H1 (cell line): ENCODE measurements around the gene ZNF619. TPM values are rescaled to one million over a fixed set of nuclear protein-coding genes. Genes with fewer than 3 reads are reported as not detected.

Experiments
- CTCF ChIA-PET: fragments of 300-600 bp; sonication (Branson Sonifier 250); formaldehyde crosslinking; loops from one replicate; lab custom pipeline; 2021; ENCODE audit not compliant: partially characterized antibody; lab: Charles Lee
- POLR2A ChIA-PET: fragments of 300-600 bp; sonication (Branson Sonifier 250); formaldehyde crosslinking; loops from one replicate; lab custom pipeline; 2021; ENCODE audit warnings: inconsistent platforms; ENCODE audit not compliant: partially characterized antibody; lab: Charles Lee
- DNase-seq, 2 experiments: peaks; one replicate each; pipeline versions ENCODE4 v3.0.0 to v3.0.0-alpha.2; 2010 to 2022; ENCODE audit warnings: low spot score in 2 of 2, low read depth in 1 of 2, mixed read lengths in 1 of 2
- FAIRE-seq: peaks from 2 replicates; lab custom pipeline; 2011; peaks lifted over from hg19 to GRCh38; lab: Jason Lieb, UNC
- H2AFZ ChIP-seq: 2 replicates; pipeline ENCODE4 v1.8.1; 2012; ENCODE audit warnings: low read length, inconsistent platforms
- H2AK5ac ChIP-seq: 2 replicates; pipeline ENCODE4 v1.6.1; 2013; ENCODE audit warnings: low read depth, low read length
- H2BK120ac ChIP-seq: replicated peaks from 2 replicates; pipeline ENCODE3; 2013; ENCODE audit warnings: low read depth, low read length, inconsistent platforms
- H2BK12ac ChIP-seq: 2 replicates; pipeline ENCODE4 v1.6.1; 2013; ENCODE audit warnings: low read depth, low read length
- H2BK15ac ChIP-seq: 2 replicates; pipeline ENCODE4 v1.6.1; 2013; ENCODE audit warnings: low read length
- H2BK20ac ChIP-seq: 2 replicates; pipeline ENCODE4 v1.6.1; 2013; ENCODE audit warnings: low read length
- H2BK5ac ChIP-seq: 2 replicates; pipeline ENCODE4 v1.6.1; 2013; ENCODE audit warnings: low read depth, low read length
- H3K14ac ChIP-seq: 2 replicates; pipeline ENCODE4 v1.6.1; 2013; ENCODE audit warnings: inconsistent platforms; ENCODE audit not compliant: insufficient read length
- H3K18ac ChIP-seq: 2 replicates; pipeline ENCODE4 v1.6.1; 2013; ENCODE audit warnings: low read length; ENCODE audit errors: extremely low read depth
- H3K23ac ChIP-seq: 2 replicates; pipeline ENCODE4 v1.6.1; 2013; ENCODE audit warnings: inconsistent platforms; ENCODE audit not compliant: insufficient read length
- H3K23me2 ChIP-seq: 2 replicates; pipeline ENCODE4 v1.6.1; 2013; ENCODE audit warnings: low read depth, low read length
- H3K27ac ChIP-seq: 2 replicates; pipeline ENCODE4 v1.6.1; 2011; ENCODE audit warnings: low read depth, low read length, inconsistent platforms
- H3K27me3 ChIP-seq, 4 experiments: replicated peaks in 1 of 4; 1 replicate in 1 of 4; 2 replicates in 3 of 4; pipeline versions ENCODE4 v1.6.1 to v1.8.1; 2011 to 2013; ENCODE audit warnings: low read length in 3 of 4, mild to moderate bottlenecking in 3 of 4, inconsistent platforms in 2 of 4, mixed read lengths in 2 of 4, moderate library complexity in 1 of 4; ENCODE audit not compliant: control insufficient read depth in 3 of 4, insufficient read depth in 3 of 4; ENCODE audit errors: extremely low read depth in 1 of 4
- H3K36me3 ChIP-seq, 4 experiments: 2 replicates each; pipeline versions ENCODE4 v1.6.1 to v1.8.1; 2011 to 2013; ENCODE audit warnings: mild to moderate bottlenecking in 4 of 4, low read length in 3 of 4, moderate library complexity in 2 of 4, control low read depth in 1 of 4, inconsistent platforms in 1 of 4; ENCODE audit not compliant: insufficient read depth in 4 of 4, control insufficient read depth in 2 of 4
- H3K4ac ChIP-seq: replicated peaks from 2 replicates; pipeline ENCODE3; 2013; ENCODE audit warnings: low read length, low read depth, mixed read lengths, inconsistent platforms; ENCODE audit not compliant: insufficient read length
- H3K4me1 ChIP-seq, 4 experiments: replicated peaks in 1 of 4; 1 replicate in 1 of 4; 2 replicates in 3 of 4; pipeline versions ENCODE4 v1.6.1 to v1.8.1; 2011 to 2013; ENCODE audit warnings: low read length in 3 of 4, inconsistent platforms in 2 of 4, mixed read lengths in 1 of 4; ENCODE audit not compliant: insufficient read depth in 4 of 4, control insufficient read depth in 3 of 4
- H3K4me2 ChIP-seq, 2 experiments: 2 replicates each; pipeline versions ENCODE4 v1.6.1 to v1.8.1; 2011 to 2013; ENCODE audit warnings: low read depth in 2 of 2, low read length in 2 of 2, control low read depth in 1 of 2, inconsistent platforms in 1 of 2, mild to moderate bottlenecking in 1 of 2; ENCODE audit not compliant: insufficient read depth in 1 of 2
- H3K4me3 ChIP-seq, 4 experiments: fragments of 200-600, 300-600 bp in 1 of 4; sonication (generic), shearing (Covaris generic), sonication (Bioruptor Twin) in 1 of 4; 2 replicates each; pipeline versions ENCODE4 v1.5.1 to v1.8.1; 2011 to 2016; ENCODE audit warnings: low read length in 4 of 4, low read depth in 3 of 4, control low read depth in 2 of 4, inconsistent platforms in 2 of 4, mild to moderate bottlenecking in 2 of 4, mixed read lengths in 1 of 4, moderate library complexity in 1 of 4; ENCODE audit not compliant: insufficient read depth in 2 of 4; ENCODE audit errors: extremely low read depth in 1 of 4
- H3K56ac ChIP-seq: replicated peaks from 2 replicates; pipeline ENCODE3; 2013; ENCODE audit warnings: low read depth, mild to moderate bottlenecking, mixed read lengths, low read length, inconsistent platforms; ENCODE audit not compliant: insufficient read length
- H3K79me1 ChIP-seq: 2 replicates; pipeline ENCODE4 v1.6.1; 2013; ENCODE audit warnings: low read depth, low read length, control low read depth
- H3K79me2 ChIP-seq, 2 experiments: 2 replicates each; pipeline versions ENCODE4 v1.6.1 to v1.8.1; 2012 to 2013; ENCODE audit warnings: low read length in 2 of 2, mild to moderate bottlenecking in 2 of 2, inconsistent platforms in 1 of 2; ENCODE audit not compliant: insufficient read depth in 2 of 2, control insufficient read depth in 1 of 2
- H3K9ac ChIP-seq, 4 experiments: replicated peaks in 1 of 4; 1 replicate in 1 of 4; 2 replicates in 3 of 4; pipeline versions ENCODE4 v1.6.1 to v1.8.1; 2011 to 2013; ENCODE audit warnings: low read depth in 3 of 4, low read length in 3 of 4, control low read depth in 2 of 4, mild to moderate bottlenecking in 2 of 4, moderate library complexity in 2 of 4, inconsistent platforms in 1 of 4; ENCODE audit errors: extremely low read depth in 1 of 4
- H3K9me3 ChIP-seq, 2 experiments: 2 replicates each; pipeline versions ENCODE4 v1.6.1 to v1.8.1; 2012 to 2013; ENCODE audit warnings: mild to moderate bottlenecking in 2 of 2, moderate library complexity in 2 of 2, control low read depth in 1 of 2, inconsistent platforms in 1 of 2, low read depth in 1 of 2, low read length in 1 of 2, mixed read lengths in 1 of 2; ENCODE audit not compliant: insufficient read depth in 2 of 2
- H4K20me1 ChIP-seq, 2 experiments: replicated peaks in 1 of 2; 2 replicates each; pipeline versions ENCODE3 to v1.8.1; 2011 to 2013; ENCODE audit warnings: inconsistent platforms in 2 of 2, low read length in 2 of 2, mild to moderate bottlenecking in 1 of 2; ENCODE audit not compliant: insufficient read depth in 2 of 2, control insufficient read depth in 1 of 2
- H4K5ac ChIP-seq: 2 replicates; pipeline ENCODE4 v1.6.1; 2013; ENCODE audit warnings: low read length, low read depth, mixed read lengths, inconsistent platforms; ENCODE audit not compliant: insufficient read length
- H4K8ac ChIP-seq: 2 replicates; pipeline ENCODE4 v1.8.0; 2013; ENCODE audit warnings: mild to moderate bottlenecking, moderate library complexity, low read length, inconsistent platforms; ENCODE audit not compliant: insufficient read depth; ENCODE audit errors: extremely low read depth
- H4K91ac ChIP-seq: replicated peaks from 2 replicates; pipeline ENCODE3; 2013; ENCODE audit warnings: low read length, mixed read lengths, inconsistent platforms; ENCODE audit not compliant: insufficient read length
- CBX5 ChIP-seq: fragments of 300-800, 300-1000 bp; sonication (generic); IDR thresholded peaks from 2 replicates; pipeline ENCODE4 v1.7.1; 2016; ENCODE audit warnings: antibody characterized with exemption, low read length, low read depth
- EGR1 ChIP-seq: IDR thresholded peaks from 2 replicates; pipeline ENCODE4 v1.6.1; 2011; ENCODE audit warnings: low read depth, low read length, borderline replicate concordance
- EZH2 ChIP-seq: fragments of 200-600 bp; sonication (generic); IDR thresholded peaks from 2 replicates; pipeline ENCODE4 v1.7.1; 2012; ENCODE audit warnings: low read depth, mild to moderate bottlenecking, moderate library complexity, low read length, inconsistent platforms; ENCODE audit not compliant: severe bottlenecking
- HDAC6 ChIP-seq: IDR thresholded peaks from one replicate; pipeline ENCODE4 v1.7.1; 2012; ENCODE audit warnings: low read depth, mild to moderate bottlenecking, inconsistent platforms, low read length, moderate library complexity
- JUN ChIP-seq: IDR thresholded peaks from 2 replicates; pipeline ENCODE4 v1.6.1; 2011; ENCODE audit warnings: low read depth, mild to moderate bottlenecking, improper control_type of control experiment, low read length
- PHF8 ChIP-seq: fragments of 200-600 bp; sonication (generic); conservative IDR thresholded peaks from 2 replicates; pipeline ENCODE4 v1.7.1; 2012; ENCODE audit warnings: low read depth, mild to moderate bottlenecking, inconsistent platforms, low read length, moderate library complexity
- POLR2A ChIP-seq, 2 experiments: IDR thresholded peaks; 1 replicate in 1 of 2; 2 replicates in 1 of 2; pipeline ENCODE4 v1.6.1; 2011; ENCODE audit warnings: low read depth in 2 of 2, low read length in 2 of 2, mild to moderate bottlenecking in 2 of 2; ENCODE audit errors: control extremely low read depth in 1 of 2
- POU5F1 ChIP-seq: IDR thresholded peaks from 2 replicates; pipeline ENCODE4 v1.6.1; 2011; ENCODE audit warnings: low read depth, mild to moderate bottlenecking, low read length, moderate library complexity
- RFX5 ChIP-seq: IDR thresholded peaks from 2 replicates; pipeline ENCODE4 v1.6.1; 2011; ENCODE audit warnings: low read depth, low read length, improper control_type of control experiment, borderline replicate concordance
- SIN3A ChIP-seq, 2 experiments: IDR thresholded peaks in 1 of 2; conservative IDR thresholded peaks in 1 of 2; 2 replicates each; pipeline ENCODE4 v1.6.1; 2011 to 2012; ENCODE audit warnings: low read length in 2 of 2, improper control_type of control experiment in 1 of 2, low read depth in 1 of 2, mild to moderate bottlenecking in 1 of 2
- WGBS, 2 experiments: shearing (Covaris generic) in 1 of 2; methylation state at CpG; one replicate each; pipeline versions ENCODE4 v1.1.6 to v1.1.7; 2013 to 2015; ENCODE audit warnings: low lambda C conversion rate in 2 of 2, mixed read lengths in 2 of 2, inconsistent platforms in 1 of 2, low coverage in 1 of 2, missing lambda C conversion rate in 1 of 2; ENCODE audit not compliant: insufficient replicate concordance in 2 of 2, insufficient coverage in 1 of 2, insufficient read length in 1 of 2; ENCODE audit errors: extremely low coverage in 1 of 2, missing lambda C conversion rate in 1 of 2; 5-methylcytosine and 5-hydroxymethylcytosine counted together
- polyA plus RNA-seq, 7 experiments: library from polyadenylated mRNA; depleted of rRNA in 3 of 7; stranded (reverse) in 5 of 7; unstranded in 2 of 7; fragments of >200 nt in 5 of 7; fragments of 200-250 nt in 2 of 7; gene quantifications; 1 replicate in 5 of 7; 2 replicates in 1 of 7; 4 replicates in 1 of 7; pipeline versions ENCODE4 v1.2.1 to v1.2.3, GENCODE V29; 2011 to 2013; ENCODE audit warnings: missing spikeins in 2 of 7, mixed read lengths in 2 of 7
- total RNA-seq: library from RNA; stranded (reverse); fragmentation: NEBNext Ultra II Directional; extraction: Animal tissue kit (Norgen Biotek cat#: 25700); gene quantifications from 2 replicates; pipeline ENCODE4 v1.2.1, GENCODE V29; 2021

The ZNF619 gene
- total and polyA plus RNA-seq, 2 of the 8 experiments (the other 6 are each of a cell fraction or from before 2014, with no cell fraction given) = 2.3 to 8.2 TPM

DNA sequence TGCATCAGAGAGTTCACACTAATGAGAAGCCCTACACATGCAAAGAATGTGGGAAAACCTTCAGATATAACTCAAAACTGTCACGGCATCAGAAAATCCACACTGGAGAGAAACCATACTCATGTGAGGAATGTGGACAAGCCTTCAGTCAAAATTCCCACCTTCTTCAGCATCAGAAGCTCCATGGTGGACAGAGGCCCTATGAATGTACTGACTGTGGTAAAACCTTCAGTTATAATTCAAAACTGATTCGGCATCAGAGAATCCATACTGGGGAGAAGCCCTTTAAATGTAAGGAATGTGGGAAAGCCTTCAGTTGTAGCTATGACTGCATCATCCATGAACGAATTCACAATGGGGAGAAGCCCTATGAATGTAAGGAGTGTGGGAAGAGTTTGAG is 10.2 kb downstream of the ZNF619 start:
- TF ChIP-seq RFX5 = no peak
- no peak for TF ChIP-seq PHF8
- TF ChIP-seq POLR2A (IDR thresholded peaks at IDR 0.05; ENCODE audit: control extremely low read depth in 1 of 2, low read depth in 2 of 2, low read length in 2 of 2) = no peak
- no peak for TF ChIP-seq POU5F1
- TF ChIP-seq EGR1 = no peak
- no peak for TF ChIP-seq EZH2
- no peak for TF ChIP-seq JUN
- no peak for TF ChIP-seq HDAC6
- no peak for TF ChIP-seq SIN3A (conservative IDR thresholded peaks at IDR 0.05 in 1 of 2, IDR thresholded peaks at IDR 0.05 in 1 of 2; ENCODE audit: low read depth in 1 of 2, low read length in 2 of 2)
- TF ChIP-seq CBX5 = no peak
- no peak overlapping the region for H3K14ac ChIP-seq
- no peak overlapping the region for H3K4me2 ChIP-seq
- WGBS, 2 experiments = 90% methylated on average over 3 of the region's 3 CpGs; no CpG with 5 or more reads in 1 of the 2 experiments
- no peak overlapping the region for H2BK15ac ChIP-seq
- no peak overlapping the region for H2BK120ac ChIP-seq
- H3K18ac ChIP-seq = no peak overlapping the region
- H2BK5ac ChIP-seq = no peak overlapping the region
- H3K79me2 ChIP-seq = no peaks in the 10 kb centered on the region
- POLR2A ChIA-PET = interaction anchor here (0.7 to 1.9 kb wide), 2 partner anchors 8 to 10 kb away, joined by 3 to 6 read pairs; partner anchors contain the start of gene ZNF619
- H2AK5ac ChIP-seq = no peak overlapping the region
- H2AFZ ChIP-seq = no peak overlapping the region
- H3K23ac ChIP-seq = no peak overlapping the region
- DNase-seq (no peak), FAIRE-seq (no peak)
- no peak overlapping the region for H3K4ac ChIP-seq
- H2BK20ac ChIP-seq = no peak overlapping the region
- no peaks in the 10 kb centered on the region for H3K79me1 ChIP-seq
- peaks cover 3 to 29% (median 10%) of the 10 kb centered on the region in 4 experiments; a peak in 6 of 8 replicates for H3K36me3 ChIP-seq
- H3K27ac ChIP-seq = no peak overlapping the region
- H3K27me3 ChIP-seq = no peaks in the 10 kb centered on the region
- H3K4me1 ChIP-seq = no peaks in the 10 kb centered on the region
- no peaks in the 10 kb centered on the region; the same call in 1 of the 2 replicates for H3K23me2 ChIP-seq
- CTCF ChIA-PET = no interaction called here
- H4K8ac ChIP-seq = no peak overlapping the region
- H3K56ac ChIP-seq = no peak overlapping the region
- H3K9ac ChIP-seq = no peak overlapping the region
- H2BK12ac ChIP-seq = no peak overlapping the region
- H4K91ac ChIP-seq = no peak overlapping the region
- no peak overlapping the region for H3K4me3 ChIP-seq
- H4K5ac ChIP-seq = no peak overlapping the region
- H3K9me3 ChIP-seq = peaks cover 15 to 17% of the 10 kb centered on the region in 2 experiments
- no peaks in the 10 kb centered on the region for H4K20me1 ChIP-seq
